ENCODE data around the gene TWIST1. TPM values are rescaled to one million over a fixed set of nuclear protein-coding genes. Genes with fewer than 3 reads are reported as not detected.

Gene TWIST1
- total RNA-seq, 4 donors from 2014 or later = 13.6 to 45.9 (median 28.4) TPM

DNA sequence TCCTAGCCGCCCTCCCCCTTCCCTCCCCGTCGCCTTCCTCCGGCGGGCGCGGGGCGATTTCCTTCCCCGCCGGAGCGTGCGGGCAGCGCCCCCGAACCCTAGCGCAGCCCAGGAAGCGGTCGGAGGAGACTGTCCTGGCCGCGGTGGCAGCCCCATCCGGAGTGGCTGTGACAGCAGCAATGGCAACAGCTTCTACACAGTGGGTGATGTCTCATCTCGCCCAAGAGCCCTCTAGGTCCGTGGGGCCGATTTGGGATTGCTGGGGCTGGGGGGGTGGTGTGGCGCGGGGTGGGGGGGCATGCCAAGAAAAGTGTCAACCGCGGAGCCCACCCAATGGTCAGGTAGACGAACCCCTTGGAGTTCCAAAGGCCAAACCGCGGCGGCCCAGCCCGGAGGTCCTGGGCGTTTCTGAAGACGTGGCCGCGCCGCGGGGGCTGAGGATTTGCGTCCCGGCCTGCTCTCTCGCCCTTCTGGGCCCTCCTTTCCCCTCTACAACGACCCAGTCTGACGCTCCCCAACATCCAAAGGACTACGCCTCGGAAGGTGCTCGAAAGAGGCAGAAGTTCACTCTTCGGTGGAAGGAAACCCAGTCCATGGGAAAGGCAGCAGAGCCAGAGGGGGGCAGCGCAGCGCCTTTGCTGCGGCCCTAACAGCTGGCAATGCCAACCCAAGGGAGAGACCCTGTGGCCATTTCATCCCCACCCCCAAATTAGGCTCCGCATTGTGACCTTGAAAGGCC is 603 bp upstream of the TWIST1 start:
- Histone ChIP-seq H3K36me3 (no peaks in the 10 kb centered on the region), H3K9me3 (no peaks in the 10 kb centered on the region), H3K4me1 (peaks cover 0 to 62% (median 3%) of the 10 kb centered on the region in 4 donors), H3K4me3 (peak overlapping the region; percentile 44 to 70 (median 47)), H3K27me3 (peaks cover 0 to 88% of the 10 kb centered on the region in 2 donors), H3K27ac (peak overlapping the region in 3 of 4 donors; percentile 2 to 81 (median 73))
- TF ChIP-seq, protein P1, sequence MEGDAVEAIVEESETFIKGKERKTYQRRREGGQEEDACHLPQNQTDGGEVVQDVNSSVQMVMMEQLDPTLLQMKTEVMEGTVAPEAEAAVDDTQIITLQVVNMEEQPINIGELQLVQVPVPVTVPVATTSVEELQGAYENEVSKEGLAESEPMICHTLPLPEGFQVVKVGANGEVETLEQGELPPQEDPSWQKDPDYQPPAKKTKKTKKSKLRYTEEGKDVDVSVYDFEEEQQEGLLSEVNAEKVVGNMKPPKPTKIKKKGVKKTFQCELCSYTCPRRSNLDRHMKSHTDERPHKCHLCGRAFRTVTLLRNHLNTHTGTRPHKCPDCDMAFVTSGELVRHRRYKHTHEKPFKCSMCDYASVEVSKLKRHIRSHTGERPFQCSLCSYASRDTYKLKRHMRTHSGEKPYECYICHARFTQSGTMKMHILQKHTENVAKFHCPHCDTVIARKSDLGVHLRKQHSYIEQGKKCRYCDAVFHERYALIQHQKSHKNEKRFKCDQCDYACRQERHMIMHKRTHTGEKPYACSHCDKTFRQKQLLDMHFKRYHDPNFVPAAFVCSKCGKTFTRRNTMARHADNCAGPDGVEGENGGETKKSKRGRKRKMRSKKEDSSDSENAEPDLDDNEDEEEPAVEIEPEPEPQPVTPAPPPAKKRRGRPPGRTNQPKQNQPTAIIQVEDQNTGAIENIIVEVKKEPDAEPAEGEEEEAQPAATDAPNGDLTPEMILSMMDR (IDR thresholded peaks at IDR 0.05) = no peak
- TF ChIP-seq EP300 (IDR thresholded peaks at IDR 0.05) (no peak), POLR2A (IDR thresholded peaks at IDR 0.05) (no peak)
- WGBS, 2 donors = 1 to 7% methylated on average over 27 to 37 of the region's 51 CpGs
- DNase-seq (ENCODE audit: low spot score in 2 of 2) = no peak

DNA sequence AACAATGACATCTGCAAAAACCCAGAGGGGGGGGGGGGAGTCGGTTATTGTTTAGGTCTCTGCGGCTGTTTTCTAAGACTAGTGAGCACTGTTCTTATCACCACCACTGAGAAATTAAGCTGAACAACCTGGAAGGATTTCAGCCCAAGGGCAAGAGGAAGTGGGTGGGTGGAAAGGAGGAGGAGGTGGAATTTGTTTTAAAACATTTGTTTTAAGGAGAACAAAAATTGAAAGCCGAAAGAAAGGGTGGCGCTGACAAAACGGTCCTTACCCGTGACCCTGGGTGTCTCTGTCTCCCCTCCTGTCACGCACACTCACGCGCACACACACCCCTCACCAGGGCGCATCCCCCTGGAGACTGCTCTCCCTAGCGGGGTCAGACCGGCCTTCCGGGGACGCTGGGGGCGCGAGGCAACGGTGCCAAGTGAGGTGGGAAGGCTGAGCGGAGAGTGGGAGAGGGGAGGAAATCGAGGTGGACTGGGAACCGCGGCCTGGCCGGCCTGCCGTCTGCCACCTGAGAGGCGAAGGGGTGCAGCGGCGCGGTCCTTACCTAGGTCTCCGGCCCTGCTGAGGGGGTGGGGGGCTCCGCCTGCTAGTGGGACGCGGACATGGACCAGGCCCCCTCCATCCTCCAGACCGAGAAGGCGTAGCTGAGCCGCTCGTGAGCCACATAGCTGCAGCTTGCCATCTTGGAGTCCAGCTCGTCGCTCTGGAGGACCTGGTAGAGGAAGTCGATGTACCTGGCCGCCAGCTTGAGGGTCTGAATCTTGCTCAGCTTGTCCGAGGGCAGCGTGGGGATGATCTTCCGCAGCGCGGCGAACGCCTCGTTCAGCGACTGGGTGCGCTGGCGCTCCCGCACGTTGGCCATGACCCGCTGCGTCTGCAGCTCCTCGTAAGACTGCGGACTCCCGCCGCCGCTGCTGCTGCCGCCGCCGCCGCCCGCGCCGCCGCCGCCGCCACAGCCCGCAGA is 1.0 kb downstream of the TWIST1 start:
- H3K27me3 ChIP-seq = peaks cover 0 to 96% of the 10 kb centered on the region in 2 donors
- no peaks in the 10 kb centered on the region for H3K36me3 ChIP-seq
- peaks cover 0 to 69% (median 3%) of the 10 kb centered on the region in 4 donors for H3K4me1 ChIP-seq
- peak in 1 of 2 donors; percentile 11 for DNase-seq (ENCODE audit: low spot score in 2 of 2)
- 2 to 3% methylated on average over 27 to 31 of the region's 70 CpGs for WGBS, 2 donors
- peak overlapping the region; percentile 40 to 70 (median 52) for H3K4me3 ChIP-seq
- H3K27ac ChIP-seq = peak overlapping the region in 2 of 4 donors; percentile 53 to 73
- TF ChIP-seq POLR2A (IDR thresholded peaks at IDR 0.05) (no peak), EP300 (IDR thresholded peaks at IDR 0.05) (no peak)
- TF ChIP-seq, protein P1 (IDR thresholded peaks at IDR 0.05) = no peak
- no peaks in the 10 kb centered on the region for H3K9me3 ChIP-seq

DNA sequence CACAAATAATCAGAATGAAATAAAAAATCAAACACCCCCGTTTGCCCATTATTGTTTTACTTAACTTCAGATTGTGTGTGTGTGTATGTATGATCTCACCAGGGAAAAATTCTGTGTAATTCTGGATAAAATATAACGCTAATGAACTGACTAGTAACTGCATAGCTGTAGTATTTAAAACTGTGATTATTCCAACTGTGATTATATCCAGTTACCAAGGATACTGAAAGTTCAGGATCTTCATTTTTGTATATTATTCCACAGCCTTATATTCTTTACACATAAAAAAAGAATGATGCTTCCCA is 2.9 kb downstream of the TWIST1 start:
- Histone ChIP-seq H3K36me3 (no peaks in the 10 kb centered on the region), H3K27me3 (peaks cover 0 to 96% of the 10 kb centered on the region in 2 donors), H3K27ac (no peak overlapping the region), H3K9me3 (no peaks in the 10 kb centered on the region), H3K4me3 (no peak overlapping the region), H3K4me1 (peaks cover 0 to 60% (median 3%) of the 10 kb centered on the region in 4 donors)
- 12 to 19% methylated on average over 2 of the region's 2 CpGs for WGBS, 2 donors
- DNase-seq (ENCODE audit: low spot score in 2 of 2) = no peak
- TF ChIP-seq EP300 (IDR thresholded peaks at IDR 0.05) (no peak), POLR2A (IDR thresholded peaks at IDR 0.05) (no peak)
- TF ChIP-seq, protein P1 (IDR thresholded peaks at IDR 0.05) = no peak

DNA sequence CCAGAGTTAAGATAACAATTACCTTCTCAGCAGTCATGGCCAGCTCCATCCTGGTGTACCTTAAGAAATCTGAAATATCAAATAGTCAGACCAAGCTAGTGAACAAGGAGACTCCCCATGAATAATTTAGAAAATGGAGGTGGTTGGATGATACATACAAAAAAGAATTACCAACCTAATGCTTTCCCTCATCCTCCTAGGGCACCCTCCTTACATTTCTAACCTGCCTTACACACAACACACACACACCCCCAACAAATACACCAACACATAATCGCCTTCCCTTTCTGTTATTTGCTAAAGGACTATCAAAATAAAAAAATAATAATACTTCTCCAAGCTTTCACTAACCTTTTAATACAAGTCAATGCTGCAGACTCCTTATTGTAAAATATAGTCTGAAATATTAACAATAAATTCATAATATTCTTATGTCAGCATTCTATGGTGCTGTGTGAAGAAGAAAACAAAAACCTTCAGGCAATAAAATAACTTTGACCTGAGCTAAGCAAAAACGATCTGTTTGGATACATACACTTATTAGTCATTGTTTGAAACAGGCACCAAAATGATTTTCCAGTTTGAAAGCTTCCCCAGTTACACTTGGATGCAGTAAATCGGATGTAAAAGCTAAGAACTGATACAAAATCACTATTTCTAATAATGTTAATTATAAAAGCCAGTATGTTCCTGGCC is 3.4 kb downstream of the TWIST1 start:
- H3K27ac ChIP-seq = no peak overlapping the region
- no peak for TF ChIP-seq POLR2A (IDR thresholded peaks at IDR 0.05)
- TF ChIP-seq EP300 (IDR thresholded peaks at IDR 0.05) = no peak
- TF ChIP-seq, protein P1 (IDR thresholded peaks at IDR 0.05) = no peak
- no peaks in the 10 kb centered on the region for H3K36me3 ChIP-seq
- H3K4me1 ChIP-seq = peaks cover 0 to 55% (median 3%) of the 10 kb centered on the region in 4 donors
- peaks cover 0 to 96% of the 10 kb centered on the region in 2 donors for H3K27me3 ChIP-seq
- 27 to 36% methylated on average over 3 of the region's 3 CpGs for WGBS, 2 donors
- H3K4me3 ChIP-seq = no peak overlapping the region
- DNase-seq (ENCODE audit: low spot score in 2 of 2) = no peak
- no peaks in the 10 kb centered on the region for H3K9me3 ChIP-seq

Measured in tibial nerve (tissue), 4 donors.